GM23338 (cell line): ENCODE results near the gene CATSPER3. TPM values are rescaled to one million over a fixed set of nuclear protein-coding genes. Genes with fewer than 3 reads are reported as not detected.

Experiments used
- ATAC-seq: fragments of 200-7000 bp; cut with Tn5 transposase; 3 replicates; pipeline ENCODE4 v1.9.1; 2020
- DNase-seq: peaks from one replicate; pipeline ENCODE4 v3.0.0-alpha.2; 2015; ENCODE audit warnings: low spot score
- H2AFZ ChIP-seq: fragments of 200-600 bp; sonication (generic); 2 replicates; pipeline ENCODE4 v1.8.0; 2016; ENCODE audit warnings: antibody characterized with exemption, mild to moderate bottlenecking, moderate library complexity
- H3F3A ChIP-seq: fragments of 200-600 bp; sonication (generic); replicated peaks from 2 replicates; pipeline ENCODE4 v1.8.0; 2017; ENCODE audit warnings: antibody characterized with exemption, mixed run types, low read depth
- H3K27ac ChIP-seq: fragments of 200-600 bp; sonication (generic); 2 replicates; pipeline ENCODE4 v1.6.1; 2016; ENCODE audit warnings: low read depth
- H3K27me3 ChIP-seq: fragments of 200-600 bp; sonication (generic); 2 replicates; pipeline ENCODE4 v1.8.0; 2016; ENCODE audit warnings: mild to moderate bottlenecking, mixed run types, moderate library complexity; ENCODE audit not compliant: insufficient read depth
- H3K36me3 ChIP-seq: fragments of 200-600 bp; sonication (generic); 2 replicates; pipeline ENCODE4 v1.8.0; 2016; ENCODE audit warnings: mild to moderate bottlenecking; ENCODE audit not compliant: insufficient read depth
- H3K4me1 ChIP-seq: fragments of 200-600 bp; sonication (generic); 2 replicates; pipeline ENCODE4 v1.8.0; 2016; ENCODE audit warnings: mild to moderate bottlenecking, moderate library complexity; ENCODE audit not compliant: insufficient read depth
- H3K4me2 ChIP-seq: fragments of 200-600 bp; sonication (generic); 2 replicates; pipeline ENCODE4 v1.7.1; 2017; ENCODE audit warnings: mixed run types
- H3K4me3 ChIP-seq: fragments of 200-600 bp; sonication (generic); 2 replicates; pipeline ENCODE4 v1.6.1; 2016; ENCODE audit warnings: mixed run types
- H3K79me2 ChIP-seq: fragments of 200-600 bp; sonication (generic); replicated peaks from 2 replicates; pipeline ENCODE4 v1.8.0; 2017; ENCODE audit warnings: mild to moderate bottlenecking; ENCODE audit not compliant: insufficient read depth
- H3K9me2 ChIP-seq: fragments of 200-600 bp; sonication (generic); 2 replicates; pipeline ENCODE4 v1.8.0; 2017; ENCODE audit not compliant: insufficient read depth
- H4K20me1 ChIP-seq: fragments of 200-600 bp; sonication (generic); replicated peaks from 2 replicates; pipeline ENCODE4 v1.8.0; 2017; ENCODE audit warnings: mild to moderate bottlenecking; ENCODE audit not compliant: insufficient read depth
- H3K27ac Mint-ChIP-seq: 2 replicates; pipeline ENCODE4 v1.8.0; 2020; ENCODE audit warnings: inconsistent platforms, mild to moderate bottlenecking, moderate library complexity, mixed read lengths
- H3K27me3 Mint-ChIP-seq: 3 replicates; pipeline ENCODE4 v1.8.0; 2022; ENCODE audit warnings: low read depth, mild to moderate bottlenecking, moderate library complexity, mixed read lengths, inconsistent platforms; ENCODE audit not compliant: insufficient read depth, poor library complexity
- H3K36me3 Mint-ChIP-seq: 3 replicates; pipeline ENCODE4 v1.8.0; 2021; ENCODE audit warnings: low read depth, mild to moderate bottlenecking, inconsistent platforms, moderate library complexity, mixed read lengths
- H3K4me1 Mint-ChIP-seq: 3 replicates; pipeline ENCODE4 v1.8.0; 2020; ENCODE audit warnings: mild to moderate bottlenecking, inconsistent platforms, mixed read lengths
- H3K4me3 Mint-ChIP-seq: 3 replicates; pipeline ENCODE4 v1.8.0; 2021; ENCODE audit warnings: moderate library complexity, mild to moderate bottlenecking, inconsistent platforms, mixed read lengths
- H3K9me3 Mint-ChIP-seq: 3 replicates; pipeline ENCODE4 v1.8.0; 2020; ENCODE audit warnings: moderate library complexity, mild to moderate bottlenecking, inconsistent platforms, mixed read lengths
- ETS1 ChIP-seq: IDR thresholded peaks from 2 replicates; pipeline ENCODE4 v1.6.1; 2016; ENCODE audit warnings: antibody characterized with exemption
- EZH2 ChIP-seq: fragments of 200-600 bp; sonication (generic); IDR thresholded peaks from one replicate; pipeline ENCODE4 v1.8.0; 2017; ENCODE audit warnings: antibody characterized with exemption, mild to moderate bottlenecking, low read depth; ENCODE audit not compliant: unreplicated experiment
- EZH2phosphoT487 ChIP-seq: fragments of 200-600 bp; sonication (generic); IDR thresholded peaks from one replicate; pipeline ENCODE4 v1.8.1; 2018; ENCODE audit warnings: antibody characterized with exemption; ENCODE audit not compliant: unreplicated experiment
- JUNB ChIP-seq: IDR thresholded peaks from one replicate; pipeline ENCODE4 v1.6.1; 2016; ENCODE audit warnings: antibody characterized with exemption; ENCODE audit not compliant: unreplicated experiment
- NANOG ChIP-seq: IDR thresholded peaks from 2 replicates; pipeline ENCODE4 v1.6.1; 2016; ENCODE audit warnings: antibody characterized with exemption, borderline replicate concordance
- POLR2AphosphoS5 ChIP-seq: IDR thresholded peaks from 2 replicates; pipeline ENCODE4 v1.6.1; 2016; ENCODE audit warnings: antibody characterized with exemption, low read depth
- ZNF114 ChIP-seq: fragments of 250-450 bp; sonication (Bioruptor Pico); IDR thresholded peaks from 2 replicates; pipeline ENCODE4 v1.5.0; 2020; ENCODE audit warnings: mild to moderate bottlenecking, moderate library complexity
- ZNF331 ChIP-seq: fragments of 250-450 bp; sonication (Bioruptor Pico); IDR thresholded peaks from 2 replicates; pipeline ENCODE4 v1.5.0; 2020; ENCODE audit warnings: low read depth, mild to moderate bottlenecking, moderate library complexity
- ZNF462 ChIP-seq: fragments of 250-450 bp; sonication (Bioruptor Pico); IDR thresholded peaks from 2 replicates; pipeline ENCODE4 v1.5.0; 2020; ENCODE audit warnings: mild to moderate bottlenecking, moderate library complexity
- polyA plus RNA-seq: library from polyadenylated mRNA; unstranded; fragments of >200 nt; fragmentation: Nextera tagmentation; extraction: Ambion mirVana; gene quantifications from 2 replicates; pipeline ENCODE4 v1.2.1, GENCODE V29; 2016
- total RNA-seq: library from RNA; depleted of rRNA; stranded (reverse); fragments of >200 nt; shearing (Covaris generic); gene quantifications from 2 replicates; pipeline ENCODE4 v1.2.3, GENCODE V29; 2014
- TF ChIP-seq, protein P1 (sequence below): IDR thresholded peaks from one replicate; pipeline ENCODE4 v1.6.1; 2018; ENCODE audit warnings: antibody characterized with exemption; ENCODE audit not compliant: unreplicated experiment

The CATSPER3 gene
- total and polyA plus RNA-seq, 2 experiments from 2014 or later, result 0.19 TPM; not detected in 1

- TF ChIP-seq, protein P1, sequence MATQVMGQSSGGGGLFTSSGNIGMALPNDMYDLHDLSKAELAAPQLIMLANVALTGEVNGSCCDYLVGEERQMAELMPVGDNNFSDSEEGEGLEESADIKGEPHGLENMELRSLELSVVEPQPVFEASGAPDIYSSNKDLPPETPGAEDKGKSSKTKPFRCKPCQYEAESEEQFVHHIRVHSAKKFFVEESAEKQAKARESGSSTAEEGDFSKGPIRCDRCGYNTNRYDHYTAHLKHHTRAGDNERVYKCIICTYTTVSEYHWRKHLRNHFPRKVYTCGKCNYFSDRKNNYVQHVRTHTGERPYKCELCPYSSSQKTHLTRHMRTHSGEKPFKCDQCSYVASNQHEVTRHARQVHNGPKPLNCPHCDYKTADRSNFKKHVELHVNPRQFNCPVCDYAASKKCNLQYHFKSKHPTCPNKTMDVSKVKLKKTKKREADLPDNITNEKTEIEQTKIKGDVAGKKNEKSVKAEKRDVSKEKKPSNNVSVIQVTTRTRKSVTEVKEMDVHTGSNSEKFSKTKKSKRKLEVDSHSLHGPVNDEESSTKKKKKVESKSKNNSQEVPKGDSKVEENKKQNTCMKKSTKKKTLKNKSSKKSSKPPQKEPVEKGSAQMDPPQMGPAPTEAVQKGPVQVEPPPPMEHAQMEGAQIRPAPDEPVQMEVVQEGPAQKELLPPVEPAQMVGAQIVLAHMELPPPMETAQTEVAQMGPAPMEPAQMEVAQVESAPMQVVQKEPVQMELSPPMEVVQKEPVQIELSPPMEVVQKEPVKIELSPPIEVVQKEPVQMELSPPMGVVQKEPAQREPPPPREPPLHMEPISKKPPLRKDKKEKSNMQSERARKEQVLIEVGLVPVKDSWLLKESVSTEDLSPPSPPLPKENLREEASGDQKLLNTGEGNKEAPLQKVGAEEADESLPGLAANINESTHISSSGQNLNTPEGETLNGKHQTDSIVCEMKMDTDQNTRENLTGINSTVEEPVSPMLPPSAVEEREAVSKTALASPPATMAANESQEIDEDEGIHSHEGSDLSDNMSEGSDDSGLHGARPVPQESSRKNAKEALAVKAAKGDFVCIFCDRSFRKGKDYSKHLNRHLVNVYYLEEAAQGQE, result no peak
- TF ChIP-seq ZNF114, result no peak
- no peak for TF ChIP-seq EZH2phosphoT487
Measured at GRCh38 chr5:134969166-134969565, 1.5 kb downstream of the CATSPER3 start (continued).

DNA sequence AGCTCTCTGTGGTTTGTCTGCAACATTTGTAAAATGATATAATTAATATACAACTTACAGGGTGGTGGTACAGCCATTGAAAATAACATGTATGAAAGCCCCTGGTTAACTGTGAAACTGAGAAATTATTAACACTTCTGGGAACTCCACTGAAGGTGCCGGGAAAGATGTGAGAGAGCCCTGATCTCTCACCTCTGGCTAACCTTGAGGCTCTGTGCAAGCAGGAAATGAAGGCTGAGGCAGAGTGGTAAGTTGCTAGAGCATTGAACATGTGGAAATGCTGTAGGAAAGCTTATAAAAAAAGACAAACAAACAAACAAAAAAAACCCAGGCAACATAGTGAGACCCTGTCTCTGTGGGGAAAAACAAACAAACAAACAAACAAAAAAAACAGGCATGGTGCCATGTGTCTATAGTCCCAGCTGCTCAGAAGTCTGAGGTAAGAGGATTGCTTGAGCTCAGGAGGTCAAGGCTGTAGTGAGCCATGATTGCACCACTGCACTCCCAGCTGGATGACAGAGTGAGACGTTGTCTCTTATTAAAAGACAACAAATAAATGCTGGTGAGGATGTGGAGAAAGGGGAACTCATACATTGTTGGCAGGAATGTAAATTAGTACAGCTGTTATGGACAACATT is 7.5 kb downstream of the CATSPER3 start:
- Mint-ChIP-seq H3K27me3 (peaks cover 3% of the 10 kb centered on the region), H3K36me3 (peaks cover 42% of the 10 kb centered on the region), H3K4me3 (no peak overlapping the region), H3K27ac (no peak overlapping the region), H3K4me1 (no peaks in the 10 kb centered on the region), H3K9me3 (peaks cover 45% of the 10 kb centered on the region)
- Histone ChIP-seq H2AFZ (no peak overlapping the region), H3K4me3 (no peak overlapping the region), H3K27me3 (no peaks in the 10 kb centered on the region), H3K4me1 (no peaks in the 10 kb centered on the region), H3K79me2 (no peaks in the 10 kb centered on the region), H3K27ac (no peak overlapping the region), H3K4me2 (no peak overlapping the region), H3F3A (no peaks in the 10 kb centered on the region), H3K9me2 (no peaks in the 10 kb centered on the region), H4K20me1 (no peaks in the 10 kb centered on the region), H3K36me3 (no peaks in the 10 kb centered on the region)
- ATAC-seq (no peak), DNase-seq (no peak)
- TF ChIP-seq POLR2AphosphoS5, result no peak
- no peak for TF ChIP-seq EZH2
- no peak for TF ChIP-seq ZNF114
- TF ChIP-seq NANOG, result no peak
- TF ChIP-seq ETS1, result no peak
- TF ChIP-seq ZNF462 (CRISPR knock-in tag), result no peak
- no peak for TF ChIP-seq EZH2phosphoT487
- TF ChIP-seq ZNF331 (CRISPR knock-in tag), result no peak
- TF ChIP-seq, protein P1, result no peak
- no peak for TF ChIP-seq JUNB
